Natural killer cell treated with Interleukin-12 subunit alpha and Interleukin-12 subunit beta and Interleukin-15 and Interleukin-18, amount 100 ng/mL, for 72 hours (primary cell): Measurements from ENCODE around the gene ARHGAP18. TPM values are rescaled to one million over a fixed set of nuclear protein-coding genes. Genes with fewer than 3 reads are reported as not detected.
A peak's percentile ranks its signal among the peaks of the same experiment; 100 is the strongest.

Source experiments
- ATAC-seq, 2 donors: fragments of 150-1000 bp; cut with Tn5 transposase in 1 of 2; sonication (Bioruptor Pico), chemical (Tn5 transposase) in 1 of 2; 2 replicates each; pipeline ENCODE4 v1.10.0; 2021
- DNase-seq: peaks from one replicate; pipeline ENCODE4 v3.0.0; 2022; ENCODE audit warnings: low spot score
- H3K27ac Mint-ChIP-seq, 2 donors: 1 replicate in 1 of 2; 2 replicates in 1 of 2; pipeline ENCODE4 v1.8.0; 2022; ENCODE audit warnings: mixed read lengths in 2 of 2, mild to moderate bottlenecking in 1 of 2, moderate library complexity in 1 of 2
- H3K27me3 Mint-ChIP-seq, 2 donors: 1 replicate in 1 of 2; 2 replicates in 1 of 2; pipeline ENCODE4 v1.8.0; 2022; ENCODE audit warnings: mixed read lengths in 2 of 2
- H3K36me3 Mint-ChIP-seq: one replicate; pipeline ENCODE4 v1.8.0; 2022; ENCODE audit warnings: mixed read lengths
- H3K4me1 Mint-ChIP-seq, 2 donors: 1 replicate in 1 of 2; 2 replicates in 1 of 2; pipeline ENCODE4 v1.8.0; 2022; ENCODE audit warnings: low read depth in 2 of 2, mixed read lengths in 2 of 2, mild to moderate bottlenecking in 1 of 2
- H3K4me3 Mint-ChIP-seq: one replicate; pipeline ENCODE4 v1.8.0; 2022; ENCODE audit warnings: mixed read lengths
- H3K9me3 Mint-ChIP-seq: 2 replicates; pipeline ENCODE4 v1.8.0; 2022; ENCODE audit warnings: mixed read lengths
- total RNA-seq, 2 donors: library from RNA; stranded (reverse); gene quantifications; one replicate each; pipeline ENCODE4 v1.2.3, GENCODE V29; 2022

ARHGAP18 gene
- total RNA-seq, 2 donors from 2014 or later = 10.4 to 14.3 TPM

GRCh38 chr6:129694036-129694435 is 15.9 kb downstream of the ARHGAP18 start:
- peak overlapping the region in 1 of 2 donors; percentile 72 for H3K27ac Mint-ChIP-seq
- no peaks in the 10 kb centered on the region for H3K27me3 Mint-ChIP-seq
- ATAC-seq = no peak
- H3K4me1 Mint-ChIP-seq = peaks cover 32 to 35% of the 10 kb centered on the region in 2 donors
- H3K4me3 Mint-ChIP-seq = no peak overlapping the region
- no peaks in the 10 kb centered on the region for H3K9me3 Mint-ChIP-seq
- no peaks in the 10 kb centered on the region for H3K36me3 Mint-ChIP-seq
- no peak for DNase-seq

- no peak for DNase-seq
- ATAC-seq = no peak
- Mint-ChIP-seq H3K4me1 (peaks cover 41 to 45% of the 10 kb centered on the region in 2 donors), H3K27ac (peak overlapping the region; percentile 13 to 65), H3K27me3 (no peaks in the 10 kb centered on the region), H3K36me3 (no peaks in the 10 kb centered on the region), H3K4me3 (no peak overlapping the region), H3K9me3 (no peaks in the 10 kb centered on the region)
These were observed 17.5 kb downstream of the ARHGAP18 start for GRCh38 chr6:129692467-129692866.

GRCh38 chr6:129691709-129692108 is 18.3 kb downstream of the ARHGAP18 start:
- Mint-ChIP-seq H3K27ac (peak overlapping the region in 1 of 2 donors; percentile 41), H3K9me3 (no peaks in the 10 kb centered on the region), H3K4me3 (no peak overlapping the region), H3K36me3 (no peaks in the 10 kb centered on the region), H3K27me3 (no peaks in the 10 kb centered on the region), H3K4me1 (peaks cover 49% of the 10 kb centered on the region in 2 donors)
- DNase-seq (no peak), ATAC-seq (no peak)

GRCh38 chr6:129691043-129691640 is 18.8 kb downstream of the ARHGAP18 start:
- DNase-seq (no peak), ATAC-seq (no peak)
- peak overlapping the region in 1 of 2 donors; percentile 31 for H3K27ac Mint-ChIP-seq
- no peaks in the 10 kb centered on the region for H3K36me3 Mint-ChIP-seq
- H3K4me1 Mint-ChIP-seq = peaks cover 49 to 52% of the 10 kb centered on the region in 2 donors
- no peaks in the 10 kb centered on the region for H3K27me3 Mint-ChIP-seq
- H3K4me3 Mint-ChIP-seq = no peak overlapping the region
- no peaks in the 10 kb centered on the region for H3K9me3 Mint-ChIP-seq

- Mint-ChIP-seq H3K4me1 (peaks cover 53 to 63% of the 10 kb centered on the region in 2 donors), H3K9me3 (no peaks in the 10 kb centered on the region), H3K4me3 (peak overlapping the region; percentile 44), H3K27me3 (no peaks in the 10 kb centered on the region), H3K27ac (peak overlapping the region; percentile 68 to 88), H3K36me3 (no peaks in the 10 kb centered on the region)
- ATAC-seq (peak; percentile 88), DNase-seq (peak; percentile 75)
These were observed 22.9 kb downstream of the ARHGAP18 start for GRCh38 chr6:129686941-129687627.

GRCh38 chr6:129685662-129686031 is 24.3 kb downstream of the ARHGAP18 start:
- DNase-seq (no peak), ATAC-seq (no peak)
- Mint-ChIP-seq H3K4me1 (peaks cover 47 to 56% of the 10 kb centered on the region in 2 donors), H3K27ac (peak overlapping the region; percentile 68 to 88), H3K4me3 (peak overlapping the region; percentile 65), H3K27me3 (no peaks in the 10 kb centered on the region), H3K9me3 (no peaks in the 10 kb centered on the region), H3K36me3 (no peaks in the 10 kb centered on the region)

GRCh38 chr6:129684903-129685661 is 24.9 kb downstream of the ARHGAP18 start:
- ATAC-seq (no peak), DNase-seq (no peak)
- Mint-ChIP-seq H3K27me3 (no peaks in the 10 kb centered on the region), H3K9me3 (no peaks in the 10 kb centered on the region), H3K4me3 (peak overlapping the region; percentile 70), H3K4me1 (peaks cover 48 to 61% of the 10 kb centered on the region in 2 donors), H3K27ac (peak overlapping the region; percentile 68 to 88), H3K36me3 (no peaks in the 10 kb centered on the region)

GRCh38 chr6:129684323-129684884 is 25.6 kb downstream of the ARHGAP18 start:
- ATAC-seq (no peak), DNase-seq (no peak)
- no peaks in the 10 kb centered on the region for H3K27me3 Mint-ChIP-seq
- H3K9me3 Mint-ChIP-seq = no peaks in the 10 kb centered on the region
- H3K4me1 Mint-ChIP-seq = peaks cover 51 to 67% of the 10 kb centered on the region in 2 donors
- H3K4me3 Mint-ChIP-seq = peak overlapping the region; percentile 70
- peak overlapping the region; percentile 68 to 88 for H3K27ac Mint-ChIP-seq
- H3K36me3 Mint-ChIP-seq = no peaks in the 10 kb centered on the region

- Mint-ChIP-seq H3K27me3 (no peaks in the 10 kb centered on the region), H3K4me1 (peaks cover 49 to 67% of the 10 kb centered on the region in 2 donors), H3K4me3 (peak overlapping the region; percentile 70), H3K27ac (peak overlapping the region; percentile 68 to 88), H3K9me3 (no peaks in the 10 kb centered on the region), H3K36me3 (no peaks in the 10 kb centered on the region)
- ATAC-seq (peak; percentile 95 to 96), DNase-seq (peak; percentile 80)
These were observed 26.2 kb downstream of the ARHGAP18 start for GRCh38 chr6:129683601-129684322.

- Mint-ChIP-seq H3K4me3 (no peak overlapping the region), H3K27me3 (no peaks in the 10 kb centered on the region), H3K9me3 (no peaks in the 10 kb centered on the region), H3K36me3 (no peaks in the 10 kb centered on the region), H3K27ac (peak overlapping the region; percentile 21 to 40), H3K4me1 (peaks cover 40 to 61% of the 10 kb centered on the region in 2 donors)
- ATAC-seq = no peak
- DNase-seq = no peak
These were observed 28.1 kb downstream of the ARHGAP18 start for GRCh38 chr6:129681913-129682205.

- H3K27me3 Mint-ChIP-seq = no peaks in the 10 kb centered on the region
- no peaks in the 10 kb centered on the region for H3K36me3 Mint-ChIP-seq
- H3K4me1 Mint-ChIP-seq = peaks cover 32 to 54% of the 10 kb centered on the region in 2 donors
- no peak overlapping the region for H3K4me3 Mint-ChIP-seq
- DNase-seq = no peak
- no peaks in the 10 kb centered on the region for H3K9me3 Mint-ChIP-seq
- H3K27ac Mint-ChIP-seq = peak overlapping the region in 1 of 2 donors; percentile 21
- no peak for ATAC-seq
These were observed 29.3 kb downstream of the ARHGAP18 start for GRCh38 chr6:129680633-129681032.

GRCh38 chr6:129679758-129680157 is 30.2 kb downstream of the ARHGAP18 start:
- Mint-ChIP-seq H3K27ac (peak overlapping the region in 1 of 2 donors; percentile 21), H3K36me3 (no peaks in the 10 kb centered on the region), H3K27me3 (no peaks in the 10 kb centered on the region), H3K9me3 (no peaks in the 10 kb centered on the region), H3K4me3 (no peak overlapping the region), H3K4me1 (peaks cover 33 to 55% of the 10 kb centered on the region in 2 donors)
- no peak for DNase-seq
- ATAC-seq = no peak

GRCh38 chr6:129679275-129679674 is 30.7 kb downstream of the ARHGAP18 start:
- ATAC-seq (no peak), DNase-seq (no peak)
- Mint-ChIP-seq H3K36me3 (no peaks in the 10 kb centered on the region), H3K4me1 (peaks cover 30 to 55% of the 10 kb centered on the region in 2 donors), H3K9me3 (no peaks in the 10 kb centered on the region), H3K27me3 (no peaks in the 10 kb centered on the region), H3K27ac (no peak overlapping the region), H3K4me3 (no peak overlapping the region)
